Heart left ventricle (tissue), 13 donors: ENCODE data around the gene ATRNL1.

ENCODE experiments used
- CTCF ChIP-seq, 12 donors: fragments of 200-600 bp; sonication (generic) in 4 of 12; IDR thresholded peaks; one replicate each; pipeline versions ENCODE4 v1.5.0 to v1.8.0; 2018 to 2022; ENCODE audit warnings: antibody characterized with exemption in 12 of 12, mild to moderate bottlenecking in 5 of 12
- POLR2A ChIP-seq, 2 donors: fragments of 450-650 bp; IDR thresholded peaks; one replicate each; pipeline ENCODE4 v1.6.1; 2017; ENCODE audit warnings: antibody characterized with exemption in 2 of 2, mild to moderate bottlenecking in 2 of 2, moderate library complexity in 2 of 2
- donor health status: ischemic (EF 13 %, LVEDD 7.1; RV severe dilation, severe dysfunction).
- donor health status: DM: no; HTN: yes; CAD: no.
- donor health status: DM: no; HTN: no; CAD: no.
- donor health status: ischemic (EF 25% LVEDD 6.9; RV normal size, moderate dysfunction).
- donor health status: ischemic (EF 25% LVEDD 5.7; RV mildly dilated, moderate dysfunction).
- donor health status: ischemic (EF 35%, LVEDD 5.7; RV mildly dilated, moderate dysfunction).
- donor health status: nonischemic (EF 11% LVEDD 7.7; RV severe dilation, severe dysfunction).
- donor health status: DM: yes; HTN: yes; CAD: no.
- donor health status: PGD.
- donor health status: ischemic (EF 29% LVEDD 5.4; RV normal size, mild dysfunction).
- donor health status: nonischemic (EF 23%, LVEDD 6.1; RV moderate dilation, normal function).

GRCh38 chr10:115903207-115903606 is 810.0 kb downstream of the ATRNL1 start:
- TF ChIP-seq CTCF (IDR thresholded peaks at IDR 0.05) (no peak), POLR2A (IDR thresholded peaks at IDR 0.05) (no peak)
